IMR-90 (cell line): ENCODE results near the gene KYNU. TPM values are rescaled to one million over a fixed set of nuclear protein-coding genes. Genes with fewer than 3 reads are reported as not detected.
A peak's percentile ranks its signal among the peaks of the same experiment; 100 is the strongest.

Experiments
- ATAC-seq: fragments of 200-7000 bp; cut with Tn5 transposase; 2 replicates; pipeline ENCODE4 v1.9.1; 2020; ENCODE audit warnings: low read depth, mild to moderate bottlenecking, moderate library complexity
- BruUV-seq: library from RNA; stranded (reverse); fragments of 400-500 nt; replicated peaks from 2 replicates; lab custom pipeline; 2021; lab: Mats Ljungman, UMichigan
- CTCF ChIA-PET: fragments of 300-600 bp; formaldehyde crosslinking; extraction: SDS; loops from one replicate; lab custom pipeline; 2021; ENCODE audit warnings: antibody characterized with exemption; lab: Yijun Ruan, JAX
- POLR2A ChIA-PET: fragments of 300-600 bp; sonication (Branson Sonifier 250); formaldehyde crosslinking; loops from one replicate; lab custom pipeline; 2022; ENCODE audit warnings: antibody characterized with exemption; ENCODE audit not compliant: unreplicated experiment; lab: Charles Lee
- DNase-seq: peaks from one replicate; pipeline ENCODE4 v3.0.0; 2013
- H2AFZ ChIP-seq: replicated peaks from 2 replicates; pipeline ENCODE3; 2013; ENCODE audit warnings: low read length, mild to moderate bottlenecking; ENCODE audit not compliant: poor library complexity
- H2AK5ac ChIP-seq: 2 replicates; pipeline ENCODE4 v1.6.1; 2013; ENCODE audit warnings: low read depth, low read length, inconsistent platforms
- H2AK9ac ChIP-seq: replicated peaks from 2 replicates; pipeline ENCODE3; 2013; ENCODE audit warnings: mild to moderate bottlenecking, low read depth, low read length, moderate library complexity; ENCODE audit not compliant: poor library complexity
- H2BK120ac ChIP-seq: 2 replicates; pipeline ENCODE4 v1.6.1; 2013; ENCODE audit warnings: low read depth, low read length, inconsistent platforms
- H2BK15ac ChIP-seq: 3 replicates; pipeline ENCODE4 v1.6.1; 2013; ENCODE audit warnings: low read depth, low read length, inconsistent platforms
- H2BK20ac ChIP-seq: 2 replicates; pipeline ENCODE4 v1.6.1; 2013; ENCODE audit warnings: low read depth, mild to moderate bottlenecking, inconsistent platforms, low read length, moderate library complexity
- H2BK5ac ChIP-seq: 2 replicates; pipeline ENCODE4 v1.6.1; 2013; ENCODE audit warnings: mild to moderate bottlenecking, low read depth, low read length, inconsistent platforms; ENCODE audit not compliant: poor library complexity, severe bottlenecking
- H3K14ac ChIP-seq: replicated peaks from 2 replicates; pipeline ENCODE4 v1.6.1; 2013; ENCODE audit warnings: low read depth, low read length, inconsistent platforms
- H3K18ac ChIP-seq: 2 replicates; pipeline ENCODE4 v1.6.1; 2013; ENCODE audit warnings: low read depth, low read length, control low read depth
- H3K23ac ChIP-seq: 2 replicates; pipeline ENCODE4 v1.6.1; 2013; ENCODE audit warnings: low read depth, low read length, inconsistent platforms
- H3K27ac ChIP-seq: 2 replicates; pipeline ENCODE4 v1.5.1; 2013; ENCODE audit warnings: mild to moderate bottlenecking, control low read depth, low read length; ENCODE audit not compliant: insufficient read depth
- H3K27me3 ChIP-seq: 2 replicates; pipeline ENCODE4 v1.6.1; 2013; ENCODE audit warnings: low read length; ENCODE audit not compliant: control insufficient read depth, insufficient read depth
- H3K36me3 ChIP-seq: 2 replicates; pipeline ENCODE4 v1.6.1; 2013; ENCODE audit warnings: low read length, mixed read lengths; ENCODE audit not compliant: control insufficient read depth, insufficient read depth
- H3K4ac ChIP-seq: 2 replicates; pipeline ENCODE4 v1.6.1; 2013; ENCODE audit warnings: low read depth, low read length, inconsistent platforms
- H3K4me1 ChIP-seq: 2 replicates; pipeline ENCODE4 v1.6.1; 2013; ENCODE audit warnings: low read length, mixed read lengths; ENCODE audit not compliant: control insufficient read depth, insufficient read depth
- H3K4me2 ChIP-seq: 2 replicates; pipeline ENCODE4 v1.6.1; 2013; ENCODE audit warnings: low read depth, mild to moderate bottlenecking, control low read depth, low read length, moderate library complexity
- H3K4me3 ChIP-seq: 2 replicates; pipeline ENCODE4 v1.5.1; 2013; ENCODE audit warnings: low read depth, mild to moderate bottlenecking, control low read depth, low read length, moderate library complexity; ENCODE audit not compliant: insufficient read depth
- H3K56ac ChIP-seq: 2 replicates; pipeline ENCODE4 v1.6.1; 2013; ENCODE audit warnings: low read length, inconsistent platforms; ENCODE audit not compliant: insufficient read depth; ENCODE audit errors: extremely low read depth
- H3K79me1 ChIP-seq, 2 experiments: 2 replicates each; pipeline ENCODE4 v1.6.1; 2013; ENCODE audit warnings: low read length in 2 of 2, inconsistent platforms in 1 of 2, low read depth in 1 of 2
- H3K9ac ChIP-seq: 2 replicates; pipeline ENCODE4 v1.6.1; 2013; ENCODE audit warnings: low read depth, low read length, control low read depth
- H3K9me1 ChIP-seq: 2 replicates; pipeline ENCODE4 v1.6.1; 2013; ENCODE audit warnings: low read length, inconsistent platforms; ENCODE audit not compliant: insufficient read depth
- H3K9me3 ChIP-seq: 2 replicates; pipeline ENCODE4 v1.6.1; 2013; ENCODE audit warnings: low read length; ENCODE audit not compliant: control insufficient read depth, insufficient read depth
- H4K20me1 ChIP-seq: 2 replicates; pipeline ENCODE4 v1.6.1; 2013; ENCODE audit warnings: low read length, inconsistent platforms; ENCODE audit not compliant: insufficient read depth
- H4K5ac ChIP-seq: 2 replicates; pipeline ENCODE4 v1.6.1; 2013; ENCODE audit warnings: mild to moderate bottlenecking, low read depth, low read length, control low read depth
- H4K8ac ChIP-seq, 2 experiments: 2 replicates each; pipeline ENCODE4 v1.6.1; 2013; ENCODE audit warnings: low read depth in 2 of 2, low read length in 2 of 2, control low read depth in 1 of 2, inconsistent platforms in 1 of 2
- H4K91ac ChIP-seq: 2 replicates; pipeline ENCODE4 v1.6.1; 2013; ENCODE audit warnings: low read depth, low read length, inconsistent platforms; ENCODE audit not compliant: insufficient read depth
- BHLHE40 ChIP-seq: fragments of 150-350 bp; IDR thresholded peaks from 2 replicates; pipeline ENCODE4 v1.6.1; 2016; ENCODE audit warnings: mild to moderate bottlenecking, low read depth, low read length
- CEBPB ChIP-seq: IDR thresholded peaks from 2 replicates; pipeline ENCODE4 v1.6.1; 2012; ENCODE audit warnings: low read depth, low read length, improper control_type of control experiment
- CHD1 ChIP-seq: IDR thresholded peaks from 2 replicates; pipeline ENCODE4 v1.6.1; 2012; ENCODE audit warnings: low read depth, low read length, improper control_type of control experiment
- ELK1 ChIP-seq: fragments of 150-350 bp; IDR thresholded peaks from 2 replicates; pipeline ENCODE4 v1.6.1; 2016; ENCODE audit warnings: low read depth, mild to moderate bottlenecking, low read length, moderate library complexity, borderline replicate concordance
- FOS ChIP-seq: fragments of 150-350 bp; IDR thresholded peaks from 2 replicates; pipeline ENCODE4 v1.6.1; 2016; ENCODE audit warnings: low read depth, low read length
- MAZ ChIP-seq: IDR thresholded peaks from 2 replicates; pipeline ENCODE4 v1.6.1; 2012; ENCODE audit warnings: low read depth, mild to moderate bottlenecking, low read length, improper control_type of control experiment, moderate library complexity, borderline replicate concordance
- MXI1 ChIP-seq: IDR thresholded peaks from 2 replicates; pipeline ENCODE4 v1.6.1; 2012; ENCODE audit warnings: low read depth, mild to moderate bottlenecking, low read length, moderate library complexity, borderline replicate concordance
- NFE2L2 ChIP-seq: fragments of 150-350 bp; IDR thresholded peaks from 2 replicates; pipeline ENCODE4 v1.6.1; 2016; ENCODE audit warnings: low read depth, mild to moderate bottlenecking, low read length
- POLR2A ChIP-seq: IDR thresholded peaks from 2 replicates; pipeline ENCODE4 v1.6.1; 2012; ENCODE audit warnings: mild to moderate bottlenecking, low read depth, low read length
- RAD21 ChIP-seq: IDR thresholded peaks from 2 replicates; pipeline ENCODE4 v1.6.1; 2012; ENCODE audit warnings: low read length, improper control_type of control experiment
- RFX5 ChIP-seq: IDR thresholded peaks from 2 replicates; pipeline ENCODE4 v1.8.0; 2012; ENCODE audit warnings: low read depth, mild to moderate bottlenecking, low read length, moderate library complexity
- SMC3 ChIP-seq: fragments of 150-350 bp; IDR thresholded peaks from 2 replicates; pipeline ENCODE4 v1.6.1; 2016; ENCODE audit warnings: low read depth, mild to moderate bottlenecking, antibody characterized with exemption, low read length, moderate library complexity
- USF2 ChIP-seq: fragments of 150-350 bp; IDR thresholded peaks from 2 replicates; pipeline ENCODE4 v1.6.1; 2017; ENCODE audit warnings: mild to moderate bottlenecking, antibody characterized with exemption, low read length, low read depth
- WGBS, 2 experiments: methylation state at CpG; one replicate each; pipeline versions ENCODE4 v1.1.5 to v1.1.7; 2013; ENCODE audit warnings: missing lambda C conversion rate in 2 of 2; ENCODE audit not compliant: insufficient read length in 1 of 2; ENCODE audit errors: extremely low coverage in 2 of 2; 5-methylcytosine and 5-hydroxymethylcytosine counted together
- dilution Hi-C: fragments of 300-500 bp; cut with HindIII; formaldehyde crosslinking; loops from one replicate; pipeline ENCODE4 v1.14.3; 2018; ENCODE audit warnings: low sequenced_read_pairs; ENCODE audit not compliant: unreplicated experiment
- in situ Hi-C: fragments of 300-500 bp; cut with MboI; formaldehyde crosslinking; loops from 3 replicates; pipeline ENCODE4 v1.14.3; 2019; ENCODE audit warnings: low sequenced_read_pairs, inconsistent platforms, mixed read lengths
- intact Hi-C: fragments of 100-400 bp; cut with micrococcal nuclease; formaldehyde crosslinking; loops from 2 replicates; pipeline ENCODE4 v1.10.0; 2022
- polyA plus RNA-seq, 3 experiments: library from polyadenylated mRNA; depleted of rRNA; stranded (reverse); fragments of >200 nt; gene quantifications; 2 replicates each; pipeline ENCODE4 v1.2.3, GENCODE V29; 2012; ENCODE audit warnings: low replicate concordance in 1 of 3
- total RNA-seq: library from RNA; depleted of rRNA; stranded (reverse); fragments of >200 nt; gene quantifications from 2 replicates; pipeline ENCODE4 v1.2.3, GENCODE V29; 2012

The KYNU gene
- total and polyA plus RNA-seq, 2 of the 4 experiments (the other 2 are of a cell fraction) = 0.75 to 2.9 TPM

DNA sequence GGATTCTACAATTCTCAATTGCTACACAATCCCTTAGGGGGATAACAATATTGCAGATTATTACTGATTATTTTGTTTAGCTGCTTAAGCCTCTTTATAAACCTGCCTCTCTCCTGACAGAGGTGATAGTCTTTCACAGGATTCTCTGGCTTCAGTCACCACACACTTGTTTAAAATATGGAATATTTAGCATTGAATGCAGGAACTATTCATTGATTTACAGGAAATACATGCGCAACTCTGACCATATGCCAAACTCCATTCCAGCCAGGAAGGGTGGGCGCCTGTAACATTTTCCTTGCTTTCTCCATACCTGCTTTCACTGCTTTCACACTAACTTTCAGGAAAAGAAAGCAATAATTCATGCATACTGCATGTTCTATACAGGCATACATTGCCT, 207.0 kb downstream of the KYNU start:
- Histone ChIP-seq H2BK5ac (peak overlapping the region; percentile 35), H3K4ac (peak overlapping the region; percentile 16; the same call in 1 of the 2 replicates), H3K4me3 (no peak overlapping the region), H3K14ac (no peak overlapping the region), H2AK9ac (no peak overlapping the region), H3K27ac (no peak overlapping the region), H3K23ac (no peak overlapping the region), H3K18ac (no peak overlapping the region), H3K27me3 (no peaks in the 10 kb centered on the region), H4K8ac (0 out of 4 replicates have a peak overlapping the region, but pooled peaks of 1 of the 2 experiments have one; percentile 39), H3K79me1 (no peaks in the 10 kb centered on the region), H2BK20ac (peak overlapping the region; percentile 23), H4K5ac (peak overlapping the region; percentile 24; the same call in 1 of the 2 replicates), H3K9ac (no peak overlapping the region), H2AFZ (no peak overlapping the region), H3K9me3 (peaks cover 3% of the 10 kb centered on the region; the same call in 1 of the 2 replicates), H4K91ac (no peak overlapping the region), H4K20me1 (no peaks in the 10 kb centered on the region), H3K36me3 (no peaks in the 10 kb centered on the region), H2AK5ac (no peak overlapping the region), H2BK120ac (peak overlapping the region; percentile 30; the same call in 1 of the 2 replicates), H3K4me2 (no peak overlapping the region), H2BK15ac (0 out of 3 replicates have a peak overlapping the region, but pooled peaks have one; percentile 41), H3K4me1 (peaks cover 2% of the 10 kb centered on the region; the same call in 1 of the 2 replicates), H3K56ac (no peak overlapping the region), H3K9me1 (no peaks in the 10 kb centered on the region)
- no peak for TF ChIP-seq NFE2L2
- no peak for TF ChIP-seq POLR2A
- no peak for TF ChIP-seq MAZ
- no peak for TF ChIP-seq BHLHE40
- no peak for TF ChIP-seq MXI1
- TF ChIP-seq SMC3 = no peak
- no peak for TF ChIP-seq ELK1
- no peak for TF ChIP-seq RFX5
- TF ChIP-seq CEBPB = no peak
- no peak for TF ChIP-seq FOS
- no peak for TF ChIP-seq USF2
- TF ChIP-seq CHD1 = no peak
- no peak for TF ChIP-seq RAD21
- intact Hi-C loops (no loop called here), dilution Hi-C loops (no loop called here), in situ Hi-C loops (no loop called here)
- WGBS, 2 experiments = no CpG with 5 or more reads among the region's 2 CpGs
- DNase-seq = no peak
- BruUV-seq = no TSS peak
- no peak for ATAC-seq
- CTCF ChIA-PET = no interaction called here
- POLR2A ChIA-PET = no interaction called here
